Stimulated activated CD4-positive, alpha-beta T cell treated with anti-CD3 and anti-CD28 coated beads, Interleukin-1b, Interleukin-23, amount 100 ng/mL, for 24 hours (primary cell): ENCODE data around the gene BCKDK.
A peak's percentile ranks its signal among the peaks of the same experiment; 100 is the strongest.
"Not testable (repeated sequence)": the region's sequence is repeated elsewhere in the genome, so short reads cannot be mapped to it uniquely, and the experiment has no call there.

Experiments used
- DNase-seq, 4 experiments: peaks; one replicate each; pipeline ENCODE4 v3.0.0-alpha.2; 2020; ENCODE audit warnings: low read depth in 4 of 4, low spot score in 1 of 4

BCKDK gene

DNA sequence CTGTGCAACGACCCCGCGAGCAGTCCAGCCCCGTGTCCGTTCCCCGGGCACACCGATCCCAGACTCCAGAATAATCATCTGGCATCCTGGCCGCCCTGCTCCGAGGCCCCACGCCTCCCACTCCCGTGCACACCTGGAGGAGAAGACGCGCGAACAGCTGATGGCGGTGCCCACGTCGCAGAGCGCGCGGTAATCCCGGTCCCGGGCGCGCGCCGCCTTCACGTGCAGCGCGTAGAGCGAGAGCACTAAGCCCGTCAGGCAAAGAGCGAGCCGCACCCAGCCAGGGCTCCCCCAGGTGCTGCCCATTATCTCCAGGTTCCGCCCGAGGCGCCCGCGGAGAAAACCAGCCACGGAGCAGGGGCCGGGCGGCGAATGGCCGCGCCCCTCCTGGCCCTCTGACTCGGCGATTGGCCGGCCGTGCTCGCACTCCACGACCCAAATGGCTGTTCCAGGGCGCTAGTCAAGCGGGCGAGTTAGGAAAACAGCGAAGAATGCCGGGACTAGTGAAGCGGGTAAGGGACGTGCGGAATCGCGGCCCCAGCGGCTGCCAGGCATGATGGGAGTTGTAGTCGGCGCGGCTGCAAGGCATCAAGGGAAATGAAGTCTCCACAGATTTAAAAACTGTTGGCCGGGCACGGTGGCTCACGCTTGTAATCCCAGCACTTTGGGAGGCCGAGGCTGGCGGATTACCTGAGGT is 13.6 kb upstream of the BCKDK start, which contains the start of gene VKORC1:
Gene VKORC1, minus strand, starts transcription at position 374 of the 697 bp plus-strand sequence. Its CDS starts 68 bp downstream, at position 306.
- peak; percentile 77 to 89 (median 80) for DNase-seq

DNA sequence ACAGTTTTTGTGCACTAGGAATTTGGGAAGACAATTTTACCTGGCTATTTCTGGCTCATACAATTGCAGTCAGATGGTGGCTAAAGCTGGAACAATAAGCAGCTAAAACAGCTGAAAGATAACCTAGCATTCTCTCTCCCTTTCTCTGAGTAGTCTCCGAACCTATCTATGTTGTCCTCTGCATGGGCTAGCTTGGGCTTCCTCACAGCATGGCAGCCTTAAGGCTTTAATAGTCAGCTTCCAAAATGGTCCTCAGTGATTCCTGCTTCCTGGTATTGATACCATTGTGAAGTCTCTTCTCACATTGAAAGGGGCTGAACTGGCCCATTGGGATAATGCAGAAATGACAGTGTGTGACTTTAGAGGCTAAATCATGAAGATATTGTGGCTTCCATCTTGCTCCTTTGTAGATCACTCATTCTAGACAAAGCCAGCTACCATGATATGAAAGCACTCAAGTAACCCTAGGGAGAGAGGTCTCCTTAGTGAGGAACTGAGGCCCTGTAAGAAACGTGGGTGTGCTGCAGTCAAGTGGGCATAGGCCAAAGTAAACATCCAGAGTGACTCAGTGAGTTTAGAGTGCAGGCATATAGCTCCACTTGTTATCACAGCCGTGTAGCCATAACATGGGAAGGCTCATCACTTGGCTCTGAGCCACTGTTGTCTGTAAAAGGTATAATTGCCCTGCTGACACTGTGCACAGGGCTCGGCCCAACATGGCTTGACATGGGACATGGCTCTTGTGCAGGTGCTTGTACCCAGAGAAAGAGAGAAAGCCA is 8.1 kb upstream of the BCKDK start:
- no peak for DNase-seq

DNA sequence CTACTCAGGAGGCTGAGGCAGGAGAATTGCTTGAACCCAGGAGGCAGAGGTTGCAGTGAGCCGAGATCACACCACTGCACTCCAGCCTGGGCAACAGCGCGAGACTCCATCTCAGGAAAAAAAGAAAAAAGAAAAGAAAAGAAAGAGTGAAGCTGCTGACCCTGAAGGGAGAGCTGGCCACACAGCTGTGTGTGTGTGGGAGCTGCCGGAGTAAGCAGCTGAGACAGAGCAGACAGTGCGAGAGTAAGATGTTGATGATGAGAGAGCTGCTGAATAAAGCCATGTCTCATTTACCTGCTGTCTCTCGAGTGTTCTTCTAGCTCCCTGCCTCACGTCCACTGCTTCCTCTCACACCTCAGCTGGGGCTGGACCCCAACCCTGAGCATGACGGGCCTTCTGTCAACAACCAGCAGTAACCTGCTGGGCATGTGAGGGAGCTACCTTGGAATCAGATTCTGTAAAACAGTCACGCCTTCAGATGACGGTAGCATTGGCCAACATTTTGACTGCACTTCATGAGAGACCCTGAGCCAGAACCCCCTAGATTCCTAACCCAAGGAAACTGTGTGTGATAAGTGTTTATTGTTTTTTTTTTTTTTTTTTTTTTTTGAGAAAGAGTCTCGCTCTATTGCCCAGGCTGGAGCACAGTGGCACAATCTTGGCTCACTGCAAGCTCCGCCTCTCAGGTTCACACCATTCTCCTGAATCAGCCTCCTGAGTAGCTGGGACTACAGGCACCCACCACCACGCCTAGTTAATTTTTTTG is 7.1 kb upstream of the BCKDK start:
- not testable (repeated sequence) for DNase-seq

DNA sequence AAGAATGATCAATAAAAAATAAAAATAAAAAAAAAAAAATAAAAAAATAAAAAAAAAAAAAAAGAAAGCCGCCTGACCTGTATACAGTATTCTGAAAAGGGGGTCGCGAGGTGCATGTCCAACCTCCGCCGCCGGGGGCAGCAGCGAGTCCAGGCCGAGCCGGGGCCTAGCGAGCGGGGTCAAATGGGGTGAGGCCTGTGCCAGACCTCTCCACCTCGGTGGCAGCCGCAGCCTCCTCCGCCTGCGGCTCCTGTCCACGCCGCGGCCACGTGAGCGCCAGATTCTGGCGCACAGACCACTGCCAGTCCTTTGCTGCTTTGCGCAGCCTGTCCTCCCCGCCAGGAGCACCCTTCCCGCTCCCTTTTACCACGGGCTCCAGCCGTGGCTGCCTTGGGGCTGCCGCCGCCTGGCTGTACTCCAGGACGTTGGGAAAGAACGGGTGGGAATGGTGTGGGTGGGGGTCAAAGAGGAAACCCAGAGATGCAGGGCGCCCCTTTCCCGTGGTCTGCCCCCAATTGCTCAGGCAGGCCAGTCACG is 2.4 kb upstream of the BCKDK start:
- peak; percentile 59 to 79 (median 70) for DNase-seq

DNA sequence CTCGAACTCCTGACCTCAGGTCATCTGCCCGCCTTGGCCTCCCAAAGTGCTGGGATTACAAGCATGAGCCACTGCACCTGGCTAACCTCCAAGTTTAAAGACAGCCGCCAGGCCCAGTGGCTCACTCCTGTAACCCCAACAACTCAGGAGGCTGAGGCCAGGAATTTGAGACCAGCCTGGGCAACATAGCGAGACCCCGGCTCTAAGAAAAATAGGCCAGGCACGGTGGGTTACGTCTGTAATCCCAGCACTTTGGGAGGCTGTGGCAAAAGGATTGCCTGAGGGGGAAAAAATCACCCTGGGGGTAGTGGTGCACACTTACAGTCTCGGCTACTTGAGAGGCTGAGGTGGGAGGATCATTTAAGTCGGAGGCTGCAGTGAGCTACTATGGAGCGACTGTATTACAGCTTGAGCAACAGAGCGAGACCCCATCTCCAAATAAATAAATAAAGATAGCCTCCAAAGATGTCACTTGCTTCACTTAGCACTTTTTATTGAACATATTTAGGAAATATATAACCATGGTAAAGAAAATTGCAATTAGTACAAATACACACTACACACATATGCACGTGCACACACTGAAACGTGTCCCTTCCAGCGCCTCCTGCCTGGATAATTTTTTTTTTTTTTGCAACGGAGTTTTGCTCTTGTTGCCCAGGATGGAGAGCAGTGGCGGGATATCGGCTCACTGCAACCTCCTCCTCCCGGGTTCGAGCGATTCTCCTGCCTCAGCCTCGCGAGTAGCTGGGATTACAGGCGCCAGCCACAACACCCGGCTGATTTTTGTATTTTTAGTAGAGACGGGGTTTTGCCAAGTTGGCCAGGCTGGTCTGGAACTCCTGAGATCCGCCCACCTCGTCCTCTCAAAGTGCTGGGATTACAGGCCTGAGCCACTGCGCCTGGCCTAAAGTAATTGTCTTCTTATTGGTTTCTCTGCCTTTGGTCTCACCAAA is 1.4 kb upstream of the BCKDK start:
- no peak for DNase-seq

DNA sequence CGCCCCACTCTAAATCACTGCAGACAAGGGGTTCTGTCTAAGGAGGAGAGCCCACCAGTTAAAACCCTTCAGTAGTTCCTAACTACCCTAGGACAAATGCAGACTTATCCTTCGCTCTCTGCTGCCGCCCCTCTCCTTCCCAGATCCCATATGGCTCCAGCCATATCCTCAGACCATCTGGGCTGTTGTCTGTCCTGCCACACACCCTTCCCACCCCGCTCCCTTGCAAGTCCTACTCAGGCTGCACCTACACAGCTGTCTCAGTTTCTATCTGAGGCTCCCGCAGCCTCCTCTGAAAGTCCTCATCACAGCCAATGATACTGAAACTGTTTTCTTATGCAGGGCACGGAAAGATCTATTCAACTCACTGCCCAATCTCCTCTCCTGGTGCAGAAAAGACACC is 720 bp upstream of the BCKDK start:
- peak in 1 of 4 experiments; percentile 31 for DNase-seq

DNA sequence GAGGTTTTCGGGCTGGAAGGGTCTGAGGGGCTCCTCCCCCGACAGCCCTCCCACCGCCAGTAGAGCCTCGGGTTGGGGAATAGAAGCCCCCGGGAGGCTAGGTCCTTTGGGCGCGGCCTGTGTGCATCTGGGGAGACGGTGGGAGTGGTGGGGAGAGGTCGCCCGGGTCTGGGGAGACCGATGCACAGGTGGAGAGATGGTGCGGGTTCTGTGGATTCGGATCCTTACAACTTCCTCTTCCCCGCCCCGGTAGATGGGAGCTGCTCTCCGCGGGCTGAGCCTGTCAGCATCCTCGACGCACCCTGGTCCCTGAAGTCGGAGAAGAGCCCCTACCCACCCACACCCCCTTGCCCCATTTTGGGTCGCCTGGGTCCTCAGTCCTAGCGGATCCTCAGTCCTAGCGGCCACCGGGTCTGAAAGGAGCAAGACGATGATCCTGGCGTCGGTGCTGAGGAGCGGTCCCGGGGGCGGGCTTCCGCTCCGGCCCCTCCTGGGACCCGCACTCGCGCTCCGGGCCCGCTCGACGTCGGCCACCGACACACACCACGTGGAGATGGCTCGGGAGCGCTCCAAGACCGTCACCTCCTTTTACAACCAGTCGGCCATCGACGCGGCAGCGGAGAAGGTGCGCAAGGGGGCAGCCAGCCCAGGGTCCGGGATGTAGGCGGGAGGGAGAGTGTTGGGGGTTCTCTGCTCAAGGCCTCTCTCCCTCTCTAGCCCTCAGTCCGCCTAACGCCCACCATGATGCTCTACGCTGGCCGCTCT is 790 bp downstream of the BCKDK start:
- no peak for DNase-seq

DNA sequence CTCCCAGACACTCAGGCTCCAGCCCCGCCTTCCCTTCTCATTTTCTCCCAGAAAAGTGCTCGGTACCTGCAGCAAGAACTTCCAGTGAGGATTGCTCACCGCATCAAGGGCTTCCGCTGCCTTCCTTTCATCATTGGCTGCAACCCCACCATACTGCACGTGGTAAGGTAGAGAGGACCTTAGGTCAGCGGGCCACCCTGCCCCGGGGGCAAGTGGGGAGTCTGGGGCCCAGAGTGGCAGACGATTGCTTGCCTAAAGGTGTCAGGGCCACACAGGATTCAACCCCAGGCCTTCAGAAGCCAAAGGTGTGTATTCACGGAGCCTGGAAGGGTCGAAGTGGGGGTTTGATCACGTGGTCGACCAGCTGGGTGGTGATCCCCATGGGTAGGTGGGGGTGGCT is 1.4 kb downstream of the BCKDK start:
- no peak for DNase-seq

DNA sequence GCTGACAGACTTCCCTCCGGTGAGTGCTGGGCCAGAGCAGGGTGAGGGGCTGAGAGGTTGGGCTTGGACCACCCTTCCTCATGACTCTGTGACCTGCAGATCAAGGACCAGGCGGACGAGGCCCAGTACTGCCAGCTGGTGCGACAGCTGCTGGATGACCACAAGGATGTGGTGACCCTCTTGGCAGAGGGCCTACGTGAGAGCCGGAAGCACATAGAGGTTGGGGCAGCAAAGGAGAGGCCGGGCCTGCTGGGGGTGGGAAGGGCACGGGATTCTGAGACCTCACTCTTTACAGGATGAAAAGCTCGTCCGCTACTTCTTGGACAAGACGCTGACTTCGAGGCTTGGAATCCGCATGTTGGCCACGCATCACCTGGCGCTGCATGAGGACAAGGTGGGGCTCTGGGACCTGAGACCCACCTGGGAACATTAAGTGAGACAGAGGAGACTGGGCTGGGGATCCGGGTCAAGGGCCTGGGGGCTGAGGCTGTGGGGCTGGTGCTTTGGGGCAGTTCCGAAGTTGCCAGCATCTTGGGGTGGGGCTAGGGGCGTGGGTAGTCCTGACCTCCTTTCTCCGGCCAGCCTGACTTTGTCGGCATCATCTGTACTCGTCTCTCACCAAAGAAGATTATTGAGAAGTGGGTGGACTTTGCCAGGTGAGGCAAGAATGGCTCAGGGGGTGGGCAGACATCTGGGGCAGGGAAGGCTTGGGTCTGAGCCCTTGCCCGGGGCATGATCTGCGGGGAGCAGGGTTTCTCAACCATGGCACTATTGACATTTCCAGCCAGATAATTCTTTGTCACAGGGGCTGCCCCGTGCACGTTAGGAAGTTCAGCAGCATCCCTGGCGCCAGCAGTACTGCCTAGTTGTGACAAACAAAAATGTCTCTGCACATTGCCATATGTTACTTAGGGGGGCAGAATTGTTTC is 2.2 kb downstream of the BCKDK start:
- no peak for DNase-seq

DNA sequence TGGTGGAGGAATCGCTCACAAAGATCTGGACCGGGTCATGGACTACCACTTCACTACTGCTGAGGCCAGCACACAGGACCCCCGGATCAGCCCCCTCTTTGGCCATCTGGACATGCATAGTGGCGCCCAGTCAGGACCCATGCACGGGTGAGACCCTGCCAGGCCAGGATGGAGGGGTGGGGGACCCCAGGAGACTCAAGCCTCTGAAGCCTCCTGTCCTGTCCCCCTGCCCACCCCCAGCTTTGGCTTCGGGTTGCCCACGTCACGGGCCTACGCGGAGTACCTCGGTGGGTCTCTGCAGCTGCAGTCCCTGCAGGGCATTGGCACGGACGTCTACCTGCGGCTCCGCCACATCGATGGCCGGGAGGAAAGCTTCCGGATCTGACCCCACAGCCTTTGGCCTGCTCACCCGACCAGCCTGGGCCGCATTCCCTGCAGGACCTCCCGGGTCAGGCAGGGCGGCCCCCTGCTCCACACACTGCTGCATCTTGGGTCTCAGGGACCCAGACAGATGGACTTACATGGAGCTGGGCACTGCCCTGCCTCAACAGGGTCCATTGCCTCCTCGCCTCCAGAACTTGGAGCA is 3.8 kb downstream of the BCKDK start:
- no peak for DNase-seq

DNA sequence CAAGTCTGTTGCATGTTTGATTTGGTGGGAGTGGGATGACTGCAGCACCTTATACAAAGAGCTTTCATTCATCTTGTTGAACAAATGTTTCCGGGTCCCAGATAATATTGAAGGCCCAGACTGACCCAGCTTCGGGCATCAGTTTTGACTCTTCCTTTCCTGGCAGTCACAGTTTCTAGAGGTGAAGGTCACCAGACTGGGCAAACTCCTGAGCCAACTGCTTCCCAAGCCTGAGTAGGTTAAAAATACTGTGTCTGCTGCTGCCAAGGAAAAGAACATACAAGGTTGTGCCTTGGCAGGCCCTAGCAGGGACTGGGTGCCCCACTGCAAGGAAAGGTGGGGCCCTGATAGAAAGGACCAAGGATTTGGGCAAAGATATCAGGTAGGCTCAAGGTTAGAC is 4.5 kb downstream of the BCKDK start:
- no peak for DNase-seq

DNA sequence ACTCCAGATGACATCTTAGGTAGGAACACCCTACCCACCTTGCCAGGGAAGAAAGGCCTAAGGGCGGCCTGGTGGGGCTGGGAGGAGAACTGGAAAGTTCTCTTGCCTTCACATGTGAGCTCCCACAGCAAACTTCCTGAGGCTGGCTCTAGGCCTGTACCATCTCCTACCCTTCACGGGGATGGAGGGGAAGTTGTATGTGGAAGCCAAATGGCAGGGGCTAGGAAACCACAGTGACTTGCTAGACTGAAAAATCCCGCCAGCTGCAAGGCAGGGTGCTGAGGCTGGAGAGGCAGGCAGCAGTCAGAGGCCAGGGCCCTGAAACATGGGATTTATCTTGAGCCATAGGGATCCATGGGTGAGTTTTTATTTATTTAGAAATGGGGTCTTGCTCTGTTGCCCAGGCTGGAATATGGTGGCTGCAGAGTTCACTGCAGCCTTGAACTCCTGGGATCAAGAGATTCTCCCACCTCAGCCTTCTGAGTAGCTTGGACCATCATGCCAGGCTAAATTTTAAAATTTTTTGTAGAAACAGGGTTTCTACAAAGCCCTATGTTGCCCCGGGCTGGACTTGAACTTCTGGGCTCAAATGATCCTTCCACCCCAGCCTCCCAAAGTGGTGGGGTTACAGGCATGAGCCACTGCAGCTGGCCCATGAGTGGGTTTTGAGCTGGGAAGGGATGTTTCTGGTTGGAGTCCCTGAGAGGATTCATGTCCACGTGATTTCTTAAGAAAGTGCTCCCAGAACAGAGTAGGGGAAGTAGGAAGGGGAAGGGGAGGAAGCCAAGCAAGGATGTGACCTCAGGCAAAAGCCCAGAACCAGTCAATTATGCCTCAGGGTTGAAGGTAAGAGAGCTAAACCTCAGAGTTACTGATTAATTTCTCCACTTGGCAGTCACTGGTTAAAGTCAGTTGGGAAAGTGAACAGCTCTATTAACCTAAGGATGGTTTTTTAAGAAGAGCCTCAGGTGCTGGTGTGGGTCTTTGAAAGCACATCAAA is 5.2 kb downstream of the BCKDK start:
- DNase-seq: no peak

DNA sequence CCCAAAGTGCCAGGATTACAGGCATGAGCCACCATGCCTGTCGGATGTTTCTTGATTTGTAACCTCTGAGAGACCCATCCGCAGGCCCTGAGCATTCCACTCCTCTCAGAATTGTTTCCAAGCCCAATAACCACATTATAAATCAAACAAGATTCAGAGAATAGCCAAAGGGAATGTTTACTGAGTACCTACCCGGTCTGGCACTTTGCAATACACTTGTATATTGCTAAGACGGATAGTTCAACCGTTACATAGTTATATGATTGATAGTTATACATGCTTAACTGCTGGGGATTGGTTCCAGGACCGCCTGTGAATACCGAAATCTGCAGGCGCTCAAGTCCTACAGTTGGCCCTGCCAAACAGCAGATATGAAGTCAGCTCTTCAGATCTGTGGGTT is 6.3 kb downstream of the BCKDK start:
- DNase-seq: no peak

DNA sequence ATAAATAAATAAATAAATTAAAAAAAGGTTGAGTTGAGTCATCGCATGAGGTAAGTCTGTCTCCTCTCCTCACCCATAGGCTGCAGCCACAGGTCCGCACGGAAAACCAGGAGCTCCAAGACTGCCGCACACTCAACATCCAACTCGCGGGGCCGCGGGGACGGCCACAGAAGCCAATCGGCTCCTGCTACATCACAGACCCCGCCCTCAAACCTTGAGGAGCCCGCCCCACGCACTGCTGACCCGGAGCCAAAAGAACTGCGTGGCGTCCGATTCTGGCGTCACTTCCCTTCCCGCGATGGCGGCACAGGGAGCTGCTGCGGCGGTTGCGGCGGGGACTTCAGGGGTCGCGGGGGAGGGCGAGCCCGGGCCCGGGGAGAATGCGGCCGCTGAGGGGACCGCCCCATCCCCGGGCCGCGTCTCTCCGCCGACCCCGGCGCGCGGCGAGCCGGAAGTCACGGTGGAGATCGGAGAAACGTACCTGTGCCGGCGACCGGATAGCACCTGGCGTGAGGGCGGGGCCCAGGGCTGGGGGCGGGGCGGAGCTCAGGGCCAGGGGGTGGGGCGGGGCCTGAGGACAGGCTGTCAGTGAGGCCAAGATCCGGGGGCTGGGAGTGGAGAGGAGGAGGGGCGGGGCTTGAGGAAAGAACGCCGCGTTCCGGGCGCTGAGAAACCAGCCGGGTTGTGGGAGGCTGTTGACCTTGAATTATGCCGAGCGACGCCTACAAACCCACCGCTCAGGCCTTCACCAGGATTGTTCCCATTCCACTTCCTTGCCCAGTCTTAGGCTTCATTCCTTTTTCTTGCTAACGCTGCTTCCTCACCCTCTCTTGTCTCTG is 9.4 kb downstream of the BCKDK start, which contains the start of gene KAT8:
Gene KAT8, plus strand, starts transcription at position 281 of the 839 bp plus-strand sequence. Its CDS starts 18 bp downstream, at position 299.
- DNase-seq: peak; percentile 94 to 98 (median 96)

DNA sequence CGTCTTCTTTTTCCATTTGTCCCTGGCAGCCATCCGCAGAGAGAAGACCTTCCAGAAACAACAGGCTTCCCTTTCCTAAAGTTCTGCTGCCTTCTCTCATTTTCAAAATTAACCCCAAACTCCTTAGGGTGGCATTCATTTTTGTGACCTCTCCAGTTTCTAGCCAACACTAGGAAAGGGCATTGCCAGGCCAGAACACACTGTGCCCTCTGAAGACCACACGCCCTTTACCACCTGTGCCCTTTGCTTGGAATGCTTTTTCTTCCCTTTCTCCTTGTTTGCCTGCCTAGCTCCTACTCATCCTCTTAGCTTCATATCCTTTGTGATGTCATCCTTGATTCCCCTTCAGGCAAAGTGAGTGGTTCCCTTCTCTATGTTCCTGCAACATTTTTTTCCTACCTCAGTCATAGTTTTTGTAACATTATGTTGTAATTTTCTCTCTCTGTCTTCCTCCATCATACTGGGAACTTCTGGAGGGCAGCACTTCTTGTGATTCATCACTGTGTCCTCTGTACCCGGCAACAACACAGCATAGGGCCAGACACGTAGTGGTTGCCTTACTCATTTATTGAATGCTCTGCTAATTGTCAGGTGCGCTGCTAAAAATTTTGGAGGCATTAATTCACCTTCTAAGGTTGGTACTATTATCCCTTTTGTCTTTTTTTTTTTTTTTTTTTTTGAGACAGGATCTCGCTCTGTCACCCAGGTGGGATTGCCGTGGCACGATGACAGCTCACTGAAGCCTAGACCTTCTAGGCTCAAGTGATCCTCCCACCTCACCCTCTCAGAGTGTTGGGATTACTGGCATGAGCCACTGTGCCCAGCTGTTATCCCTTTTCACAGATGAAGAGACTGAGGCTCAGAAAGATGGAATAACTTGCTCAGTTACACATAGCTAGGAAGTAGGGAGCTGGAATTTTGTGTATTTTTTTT is 10.3 kb downstream of the BCKDK start:
- no peak for DNase-seq
